Retina (tissue), 1 donor: ENCODE data around the gene IL23R.
"Not testable (repeated sequence)": the region's sequence is repeated elsewhere in the genome, so short reads cannot be mapped to it uniquely, and the experiment has no call there.

Source experiments
- DNase-seq: peaks from one replicate; pipeline ENCODE4 v3.0.0-alpha.2; 2016

The IL23R gene

DNA sequence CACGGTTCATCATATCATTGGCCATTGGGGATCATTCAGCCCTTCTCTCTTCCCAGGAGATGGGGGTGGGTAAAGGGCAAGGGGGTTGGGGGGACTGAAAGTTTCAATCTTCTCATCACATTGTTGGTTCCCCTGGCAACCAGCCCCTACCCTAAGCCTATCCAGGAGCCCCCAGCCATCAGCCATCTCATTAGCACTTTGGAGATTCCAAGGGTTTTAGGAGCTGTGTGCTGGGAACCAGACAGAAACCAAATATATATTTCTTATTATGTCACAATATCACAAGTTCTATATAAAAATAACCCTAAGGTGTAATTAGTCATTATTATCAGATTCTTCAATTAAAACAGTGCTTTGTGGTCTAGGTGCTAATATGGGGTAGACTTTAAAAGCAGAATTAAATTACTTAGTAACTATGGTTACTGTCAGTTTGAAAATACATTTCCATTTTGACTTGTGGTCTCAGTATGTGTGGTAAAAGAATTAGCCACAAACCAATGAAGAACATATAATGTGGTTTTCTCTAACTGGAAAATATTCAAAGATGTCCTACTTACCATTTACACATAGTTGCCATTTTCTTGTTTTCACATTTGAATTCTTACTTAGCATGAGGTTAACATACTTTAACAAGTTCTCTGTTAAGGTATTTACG, 28.1 kb downstream of the IL23R start:
- DNase-seq: no peak

DNA sequence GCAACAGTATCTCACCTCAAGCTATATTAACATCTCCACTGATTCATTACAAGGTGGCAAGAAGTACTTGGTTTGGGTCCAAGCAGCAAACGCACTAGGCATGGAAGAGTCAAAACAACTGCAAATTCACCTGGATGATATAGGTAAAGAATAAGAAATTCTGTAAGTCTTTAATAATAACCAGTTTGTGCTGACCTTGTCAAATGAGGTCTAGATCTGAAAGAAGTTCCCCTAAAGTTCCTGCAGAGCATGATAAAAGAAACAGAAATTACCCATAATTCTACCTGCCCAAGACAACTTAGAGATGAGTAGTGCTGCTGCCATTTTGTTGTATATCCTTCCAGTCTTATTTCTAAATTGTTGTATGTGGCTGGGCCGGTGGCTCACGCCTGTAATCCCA, 34.5 kb downstream of the IL23R start:
- DNase-seq: no peak

DNA sequence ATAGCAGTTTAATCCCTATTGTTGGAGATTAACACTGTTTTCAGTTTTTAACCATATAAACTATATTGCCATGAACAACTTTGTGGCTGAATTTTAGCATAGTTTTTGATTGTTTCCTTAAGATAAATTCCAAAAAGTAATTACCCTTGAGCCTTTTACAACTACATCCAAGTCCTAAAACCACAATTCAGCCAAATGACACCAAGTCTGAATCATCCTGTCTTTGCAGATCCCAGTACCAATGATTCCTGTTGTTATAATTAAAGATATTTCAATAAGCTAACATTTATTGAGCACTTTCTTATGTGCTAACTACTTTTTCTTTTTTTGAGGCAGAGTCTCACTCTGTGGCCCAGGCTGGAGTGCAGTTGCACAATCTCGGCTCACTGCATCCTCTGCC, 35.6 kb downstream of the IL23R start:
- DNase-seq: no peak

- DNase-seq: no peak
These were observed 38.2 kb downstream of the IL23R start for GRCh38 chr1:67204298-67204980.

- not testable (repeated sequence) for DNase-seq
These were observed 41.1 kb downstream of the IL23R start for GRCh38 chr1:67207398-67207797.

DNA sequence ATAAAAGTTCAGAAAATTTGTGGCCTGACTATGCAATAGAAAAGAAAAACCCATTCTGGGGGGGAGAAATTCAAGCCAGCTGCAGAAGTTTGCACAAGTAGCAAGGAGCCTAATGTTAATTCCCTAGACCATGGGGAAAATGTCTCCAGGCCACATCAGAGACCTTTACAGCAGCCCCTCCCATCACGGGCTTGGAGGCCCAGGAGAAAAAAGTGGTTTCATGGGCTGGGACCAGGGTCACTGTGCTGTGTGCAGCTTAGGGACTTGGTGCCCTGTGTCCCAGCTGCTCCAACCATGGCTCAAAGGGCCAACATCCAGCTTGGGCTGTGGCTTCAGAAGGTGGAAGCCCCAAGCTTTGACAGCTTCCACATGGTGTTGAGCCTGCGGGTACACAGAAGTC, 42.0 kb downstream of the IL23R start:
- no peak for DNase-seq

- no peak for DNase-seq
These were observed 43.3 kb downstream of the IL23R start for GRCh38 chr1:67209521-67209920.

DNA sequence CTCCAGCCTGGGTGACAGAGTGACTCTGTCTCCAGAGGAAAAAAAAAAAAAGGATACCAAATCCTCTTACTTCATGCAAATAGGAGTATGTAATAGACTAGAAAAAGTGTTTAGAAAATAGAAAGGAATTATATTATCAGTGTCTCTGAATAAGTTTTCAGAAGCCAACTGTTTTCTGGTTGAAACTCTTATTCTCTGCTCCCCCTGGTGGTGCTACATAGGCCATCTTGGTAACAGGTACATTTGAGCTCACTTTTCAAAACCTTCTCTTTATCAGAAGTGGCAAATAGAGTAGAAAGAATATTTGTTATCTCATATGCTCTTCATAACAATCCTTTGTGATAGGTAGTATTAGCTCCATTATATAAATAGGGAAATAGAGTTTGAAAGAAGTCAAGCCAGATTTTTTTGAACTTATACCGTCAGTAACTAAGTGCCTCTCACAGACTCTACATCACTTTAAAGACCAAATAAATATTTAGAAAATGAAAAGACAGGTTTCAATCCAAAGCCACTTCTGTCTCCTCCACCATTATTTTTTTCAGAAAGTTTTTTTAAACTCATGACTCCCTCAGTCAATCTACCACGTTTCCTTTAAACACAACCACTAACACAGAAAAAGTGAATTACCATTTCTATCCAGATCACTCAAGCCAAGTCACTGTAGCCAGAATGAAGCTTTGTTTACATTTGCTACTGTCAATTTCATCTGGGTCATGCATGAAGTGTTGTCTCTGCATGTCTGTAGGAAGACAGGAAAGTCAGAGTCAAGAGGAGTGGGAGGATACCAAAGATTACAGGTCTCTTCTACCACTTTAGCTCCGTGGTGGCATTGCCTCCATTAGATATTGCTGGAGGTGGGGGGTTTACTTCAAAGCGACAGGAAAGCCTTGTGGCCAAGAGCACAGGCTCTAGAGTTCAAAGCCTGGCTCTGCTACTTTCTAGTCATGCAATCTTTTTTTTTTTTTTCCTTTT, 45.6 kb downstream of the IL23R start:
- no peak for DNase-seq

GRCh38 chr1:67213164-67213563, 46.9 kb downstream of the IL23R start:
- no peak for DNase-seq

GRCh38 chr1:67213948-67214347, 47.7 kb downstream of the IL23R start:
- DNase-seq: no peak

- DNase-seq: no peak
These were observed 48.3 kb downstream of the IL23R start for GRCh38 chr1:67214420-67215174.

DNA sequence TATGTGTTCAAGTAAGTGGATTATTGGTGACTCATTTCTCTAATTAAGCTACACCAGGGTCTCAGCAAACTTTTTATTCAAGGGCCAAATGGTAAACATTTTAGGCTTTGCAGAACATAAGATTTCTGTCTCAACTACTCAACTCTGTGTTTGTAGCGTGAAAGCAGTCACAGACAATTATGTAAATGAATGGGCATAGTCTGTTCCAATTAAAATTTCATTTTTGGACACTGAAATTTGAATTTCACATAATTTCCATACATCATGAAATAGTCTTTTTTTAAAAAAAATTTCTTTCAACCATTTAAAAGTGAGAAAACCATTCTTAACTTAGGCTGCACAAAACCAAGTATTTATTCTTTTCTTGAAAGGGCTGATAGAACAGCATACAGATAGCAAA, 50.1 kb downstream of the IL23R start:
- DNase-seq: no peak

GRCh38 chr1:67217417-67217816, 51.2 kb downstream of the IL23R start:
- no peak for DNase-seq

DNA sequence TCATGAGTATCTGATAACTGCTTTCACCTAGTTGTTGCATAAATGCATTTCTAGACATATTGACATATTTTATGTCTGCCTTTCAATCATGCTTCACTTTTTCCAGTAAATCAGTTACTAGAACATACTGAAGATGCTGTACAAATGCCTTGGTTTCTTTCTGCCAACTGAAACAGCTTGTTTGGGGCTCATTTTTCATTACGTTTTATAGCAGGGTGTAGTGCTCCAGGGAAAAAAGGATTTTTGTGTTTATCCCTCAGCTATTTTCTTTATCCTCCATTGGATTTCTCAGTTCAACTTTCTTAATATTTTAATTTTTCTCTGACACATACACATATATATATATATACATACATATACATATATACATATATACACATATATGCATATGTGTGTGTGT, 51.7 kb downstream of the IL23R start:
- DNase-seq: no peak

GRCh38 chr1:67224856-67225255, 58.6 kb downstream of the IL23R start:
- no peak for DNase-seq

DNA sequence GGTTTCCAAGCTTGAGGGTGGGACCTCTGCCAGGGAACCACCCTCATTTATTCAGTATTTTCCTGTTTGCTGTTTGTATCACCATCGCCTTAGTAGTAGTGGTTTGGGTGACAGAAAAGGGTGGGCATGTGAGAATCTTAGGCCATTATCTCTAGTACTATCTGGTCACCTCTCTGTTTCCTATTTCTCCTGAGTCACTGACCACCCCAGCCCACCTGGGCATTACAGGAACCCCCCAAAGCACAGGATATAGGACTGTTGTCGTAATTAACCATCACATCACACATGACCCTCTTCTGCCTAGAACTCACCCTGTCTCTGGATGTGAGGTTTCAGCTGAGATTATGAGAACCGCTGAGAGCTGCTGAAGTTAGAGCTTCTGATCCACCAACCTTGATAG, 60.4 kb downstream of the IL23R start:
- DNase-seq: no peak

- no peak for DNase-seq
These were observed 60.9 kb downstream of the IL23R start for GRCh38 chr1:67227196-67227595.

DNA sequence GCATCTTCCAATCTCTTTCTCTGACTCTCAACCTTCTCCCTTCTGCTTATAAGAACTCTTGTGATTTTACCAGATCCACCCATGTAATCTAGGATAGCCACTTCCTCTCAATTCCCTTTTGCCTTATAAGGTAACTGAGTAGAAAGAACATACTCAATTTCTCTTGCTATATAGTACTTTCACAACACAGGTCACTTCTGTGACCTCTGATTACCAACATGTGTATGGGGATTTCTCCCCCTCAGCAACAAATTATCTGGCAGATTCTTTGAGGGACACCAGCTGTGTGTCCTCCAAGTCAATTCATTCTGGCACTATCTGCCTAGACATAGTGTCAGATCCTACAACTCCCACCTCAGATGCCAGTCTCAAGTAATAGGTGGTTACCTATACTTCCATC, 62.5 kb downstream of the IL23R start:
- no peak for DNase-seq

DNA sequence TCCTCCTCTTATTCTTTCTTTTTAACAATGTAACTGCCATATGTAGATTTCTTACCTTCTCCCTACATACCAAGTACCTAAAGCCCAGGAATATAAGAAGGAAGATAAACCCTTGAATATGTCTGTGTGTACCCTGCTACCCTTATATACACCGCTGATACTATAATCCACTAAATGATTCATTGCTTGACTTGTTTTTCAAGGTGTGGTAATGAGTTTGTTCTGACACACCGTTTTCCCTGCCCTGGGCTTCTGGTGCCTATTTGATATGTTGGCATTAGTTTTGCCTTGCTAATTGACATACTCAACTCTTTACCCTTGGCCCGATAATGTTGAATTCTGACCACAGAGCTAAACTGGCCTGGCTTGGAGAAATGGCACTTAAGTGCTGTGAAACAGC, 64.3 kb downstream of the IL23R start:
- no peak for DNase-seq

- no peak for DNase-seq
These were observed 70.0 kb downstream of the IL23R start for GRCh38 chr1:67236277-67236676.

- no peak for DNase-seq
These were observed 73.5 kb downstream of the IL23R start for GRCh38 chr1:67239738-67240137.

DNA sequence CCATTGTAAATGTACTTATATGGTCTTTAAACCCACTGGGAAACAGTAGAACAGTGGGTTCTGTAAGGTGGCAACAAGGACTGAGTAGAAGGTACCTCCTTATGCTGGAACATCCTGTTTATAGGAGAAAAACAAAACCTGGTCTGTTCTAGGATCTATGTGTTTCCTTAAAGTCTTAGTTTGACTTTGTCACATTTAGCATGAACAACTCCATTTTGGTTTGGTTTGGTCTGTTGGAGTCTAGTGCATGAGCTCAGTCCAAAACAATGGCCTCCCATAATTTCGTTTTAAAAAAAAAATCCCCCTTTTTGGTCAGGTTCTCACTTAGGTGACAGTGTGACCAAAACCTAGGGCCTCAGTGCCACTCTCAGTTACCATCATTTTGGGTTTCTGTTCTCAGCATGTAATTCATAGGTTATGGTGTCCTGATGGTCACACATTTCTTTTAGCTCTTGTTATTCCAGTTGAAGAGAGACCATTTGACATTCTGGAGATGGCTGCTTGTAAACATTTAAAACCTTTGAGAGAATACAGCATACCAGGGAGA, 75.0 kb downstream of the IL23R start:
- DNase-seq: no peak

DNA sequence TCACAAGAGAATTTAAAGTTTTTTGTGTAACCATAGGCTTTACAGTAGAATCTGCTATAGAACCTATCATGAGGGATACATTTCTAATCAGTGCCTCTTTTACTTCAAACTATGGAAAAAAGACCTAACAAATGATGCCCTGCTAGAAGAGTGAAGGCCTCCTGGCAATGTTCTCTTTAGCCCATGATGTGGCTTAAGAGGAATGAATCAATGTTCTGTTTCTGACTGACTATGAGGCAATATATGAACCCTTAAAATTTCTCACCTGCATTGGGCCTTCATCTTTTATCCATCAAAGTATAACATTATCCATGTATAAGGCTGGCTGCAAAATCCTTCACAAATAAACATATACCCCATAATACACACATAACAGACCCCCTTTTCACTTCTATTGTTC, 75.8 kb downstream of the IL23R start:
- no peak for DNase-seq
